Progenitor cell of endocrine pancreas (in vitro differentiated cells): ENCODE results near the gene OXGR1. TPM values are rescaled to one million over a fixed set of nuclear protein-coding genes. Genes with fewer than 3 reads are reported as not detected.

Source experiments
- DNase-seq: peaks from one replicate; pipeline ENCODE4 v3.0.0; 2021; ENCODE audit warnings: low spot score; ENCODE audit not compliant: unreplicated experiment
- H3K27ac Mint-ChIP-seq: 2 replicates; pipeline ENCODE4 v1.8.0; 2021; ENCODE audit warnings: mild to moderate bottlenecking, moderate library complexity, mixed read lengths
- H3K27me3 Mint-ChIP-seq: 2 replicates; pipeline ENCODE4 v1.8.0; 2021; ENCODE audit warnings: mixed read lengths
- H3K36me3 Mint-ChIP-seq: 2 replicates; pipeline ENCODE4 v1.8.0; 2022; ENCODE audit warnings: mixed read lengths; ENCODE audit not compliant: insufficient read depth
- H3K4me1 Mint-ChIP-seq: 2 replicates; pipeline ENCODE4 v1.8.0; 2021; ENCODE audit warnings: low read depth, mixed read lengths
- H3K4me3 Mint-ChIP-seq: 2 replicates; pipeline ENCODE4 v1.8.0; 2021; ENCODE audit warnings: low read depth, mild to moderate bottlenecking, moderate library complexity, mixed read lengths
- H3K9me3 Mint-ChIP-seq: 2 replicates; pipeline ENCODE4 v1.8.0; 2021; ENCODE audit warnings: low read depth, mixed read lengths
- CTCF ChIP-seq: fragments of 200-600 bp; sonication (generic); IDR thresholded peaks from one replicate; pipeline ENCODE4 v1.5.0; 2021; ENCODE audit warnings: antibody characterized with exemption, mild to moderate bottlenecking; ENCODE audit not compliant: unreplicated experiment
- total RNA-seq: library from RNA; stranded (reverse); gene quantifications from 2 replicates; pipeline ENCODE4 v1.2.1, GENCODE V29; 2021

The OXGR1 gene
- total RNA-seq, 1 donor from 2014 or later = not detected

- no peak for DNase-seq
- peaks cover 34% of the 10 kb centered on the region for H3K27me3 Mint-ChIP-seq
- no peak overlapping the region for H3K27ac Mint-ChIP-seq
- H3K9me3 Mint-ChIP-seq = peaks cover 6% of the 10 kb centered on the region
- H3K36me3 Mint-ChIP-seq = peaks cover 1% of the 10 kb centered on the region
- no peak overlapping the region for H3K4me3 Mint-ChIP-seq
- H3K4me1 Mint-ChIP-seq = peaks cover 9% of the 10 kb centered on the region
- no peak for TF ChIP-seq CTCF
Observed at GRCh38 chr13:97020194-97020593, 25.9 kb upstream of the OXGR1 start.

GRCh38 chr13:97019236-97019635 is 25.0 kb upstream of the OXGR1 start:
- no peak for DNase-seq
- Mint-ChIP-seq H3K27ac (no peak overlapping the region), H3K27me3 (peaks cover 34% of the 10 kb centered on the region), H3K9me3 (no peaks in the 10 kb centered on the region), H3K4me1 (peaks cover 9% of the 10 kb centered on the region), H3K36me3 (no peaks in the 10 kb centered on the region), H3K4me3 (no peak overlapping the region)
- TF ChIP-seq CTCF = no peak

GRCh38 chr13:97018029-97018819 is 23.9 kb upstream of the OXGR1 start:
- Mint-ChIP-seq H3K4me3 (peak overlapping the region; percentile 45), H3K4me1 (peaks cover 9% of the 10 kb centered on the region), H3K27me3 (peaks cover 34% of the 10 kb centered on the region), H3K9me3 (no peaks in the 10 kb centered on the region), H3K27ac (no peak overlapping the region), H3K36me3 (no peaks in the 10 kb centered on the region)
- peak; percentile 22 for DNase-seq
- TF ChIP-seq CTCF = peak; percentile 94

GRCh38 chr13:97017322-97017721 is 23.0 kb upstream of the OXGR1 start:
- no peak for DNase-seq
- Mint-ChIP-seq H3K9me3 (no peaks in the 10 kb centered on the region), H3K4me3 (no peak overlapping the region), H3K27me3 (peaks cover 28% of the 10 kb centered on the region), H3K27ac (no peak overlapping the region), H3K4me1 (peaks cover 9% of the 10 kb centered on the region), H3K36me3 (no peaks in the 10 kb centered on the region)
- no peak for TF ChIP-seq CTCF

- Mint-ChIP-seq H3K4me1 (peaks cover 2% of the 10 kb centered on the region), H3K36me3 (no peaks in the 10 kb centered on the region), H3K4me3 (no peak overlapping the region), H3K27me3 (peaks cover 28% of the 10 kb centered on the region), H3K27ac (no peak overlapping the region), H3K9me3 (no peaks in the 10 kb centered on the region)
- no peak for TF ChIP-seq CTCF
- no peak for DNase-seq
Observed at GRCh38 chr13:97015661-97016350, 21.5 kb upstream of the OXGR1 start.
